ENCODE measurements around the gene OCIAD2.

DNA sequence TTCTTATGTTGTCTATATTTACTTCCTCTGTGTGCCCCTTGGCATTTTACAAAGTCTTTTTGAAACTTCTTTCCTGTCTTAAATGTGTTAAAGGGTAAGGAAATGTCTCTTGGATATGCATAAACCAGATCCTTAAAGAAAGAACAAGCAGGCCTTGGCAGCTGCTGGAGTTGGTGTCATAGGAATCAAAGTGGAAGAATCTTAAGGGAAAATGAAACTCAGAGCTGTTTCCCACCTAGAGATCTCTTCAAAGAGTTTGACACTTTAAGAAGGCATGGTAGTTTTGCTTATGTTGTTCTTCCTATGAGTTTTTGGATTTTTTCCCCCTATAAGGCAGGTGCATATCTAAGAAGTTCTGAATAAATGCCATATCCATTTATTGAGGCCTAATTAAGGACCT lies 42.5 kb upstream of the OCIAD2 start:
- TF ChIP-seq CREB1 (CRISPR knock-in tag; IDR thresholded peaks at IDR 0.05) (no peak), SP1 (CRISPR knock-in tag; conservative IDR thresholded peaks at IDR 0.05) (no peak), ATF6 (CRISPR knock-in tag; IDR thresholded peaks at IDR 0.05) (no peak), ZNF281 (CRISPR knock-in tag; IDR thresholded peaks at IDR 0.05) (no peak), IRF2 (CRISPR knock-in tag; IDR thresholded peaks at IDR 0.05; ENCODE audit: borderline replicate concordance, low read depth) (no peak), ATF3 (CRISPR knock-in tag; conservative IDR thresholded peaks at IDR 0.05) (no peak), NR2C2 (CRISPR knock-in tag; IDR thresholded peaks at IDR 0.05) (no peak), NR3C1 (CRISPR knock-in tag; conservative IDR thresholded peaks at IDR 0.05; ENCODE audit: low read depth) (no peak), FOXK1 (CRISPR knock-in tag; IDR thresholded peaks at IDR 0.05) (no peak)
- TF ChIP-seq, protein P1, sequence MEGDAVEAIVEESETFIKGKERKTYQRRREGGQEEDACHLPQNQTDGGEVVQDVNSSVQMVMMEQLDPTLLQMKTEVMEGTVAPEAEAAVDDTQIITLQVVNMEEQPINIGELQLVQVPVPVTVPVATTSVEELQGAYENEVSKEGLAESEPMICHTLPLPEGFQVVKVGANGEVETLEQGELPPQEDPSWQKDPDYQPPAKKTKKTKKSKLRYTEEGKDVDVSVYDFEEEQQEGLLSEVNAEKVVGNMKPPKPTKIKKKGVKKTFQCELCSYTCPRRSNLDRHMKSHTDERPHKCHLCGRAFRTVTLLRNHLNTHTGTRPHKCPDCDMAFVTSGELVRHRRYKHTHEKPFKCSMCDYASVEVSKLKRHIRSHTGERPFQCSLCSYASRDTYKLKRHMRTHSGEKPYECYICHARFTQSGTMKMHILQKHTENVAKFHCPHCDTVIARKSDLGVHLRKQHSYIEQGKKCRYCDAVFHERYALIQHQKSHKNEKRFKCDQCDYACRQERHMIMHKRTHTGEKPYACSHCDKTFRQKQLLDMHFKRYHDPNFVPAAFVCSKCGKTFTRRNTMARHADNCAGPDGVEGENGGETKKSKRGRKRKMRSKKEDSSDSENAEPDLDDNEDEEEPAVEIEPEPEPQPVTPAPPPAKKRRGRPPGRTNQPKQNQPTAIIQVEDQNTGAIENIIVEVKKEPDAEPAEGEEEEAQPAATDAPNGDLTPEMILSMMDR (IDR thresholded peaks at IDR 0.05) = no peak
